Type B pancreatic cell (in vitro differentiated cells): ENCODE measurements around the gene PRM1. TPM values are rescaled to one million over a fixed set of nuclear protein-coding genes. Genes with fewer than 3 reads are reported as not detected.

Experiments
- DNase-seq: peaks from one replicate; pipeline ENCODE4 v3.0.0; 2021; ENCODE audit warnings: mixed read lengths; ENCODE audit not compliant: unreplicated experiment; ENCODE audit errors: extremely low spot score
- H3K27ac Mint-ChIP-seq: 2 replicates; pipeline ENCODE4 v1.8.0; 2021; ENCODE audit warnings: mild to moderate bottlenecking, mixed read lengths
- H3K27me3 Mint-ChIP-seq: 2 replicates; pipeline ENCODE4 v1.8.0; 2021; ENCODE audit warnings: mixed read lengths
- H3K36me3 Mint-ChIP-seq: 2 replicates; pipeline ENCODE4 v1.8.0; 2021; ENCODE audit warnings: mixed read lengths
- H3K4me1 Mint-ChIP-seq: one replicate; pipeline ENCODE4 v1.8.0; 2021; ENCODE audit warnings: mixed read lengths; ENCODE audit not compliant: unreplicated experiment
- H3K4me3 Mint-ChIP-seq: 2 replicates; pipeline ENCODE4 v1.8.0; 2021; ENCODE audit warnings: mild to moderate bottlenecking, mixed read lengths
- H3K9me3 Mint-ChIP-seq: 2 replicates; pipeline ENCODE4 v1.8.0; 2021; ENCODE audit warnings: mixed read lengths
- total RNA-seq: library from RNA; stranded (reverse); gene quantifications from 2 replicates; pipeline ENCODE4 v1.2.1, GENCODE V29; 2021; ENCODE audit warnings: low replicate concordance
- TF ChIP-seq, protein P1 (sequence below): fragments of 200-600 bp; sonication (generic); conservative IDR thresholded peaks from 2 replicates; pipeline ENCODE4 v1.5.0; 2021; ENCODE audit warnings: antibody characterized with exemption, mild to moderate bottlenecking

PRM1 gene
- total RNA-seq, 1 donor from 2014 or later, result not detected

DNA sequence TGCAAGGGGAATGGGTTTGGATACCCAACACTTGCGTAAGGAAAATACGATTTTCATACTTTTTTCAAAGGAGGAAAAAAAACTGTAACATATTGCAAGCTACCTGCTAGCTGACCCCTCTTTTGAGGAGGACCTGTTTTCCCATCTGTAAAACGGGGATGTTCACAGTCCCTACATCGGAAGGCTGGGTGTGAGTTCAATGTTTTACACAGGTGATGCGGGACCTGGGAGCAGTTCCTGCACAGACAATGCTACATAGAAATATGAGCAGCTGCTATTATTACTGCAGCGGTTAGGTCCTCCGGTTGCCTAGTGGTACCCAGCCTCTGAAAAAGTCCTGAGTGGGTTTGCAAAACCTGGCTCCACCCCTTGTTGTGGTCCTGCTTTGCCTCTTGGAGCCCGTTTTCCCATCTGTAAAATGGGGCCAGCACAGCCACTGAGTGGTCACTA, 28.6 kb downstream of the PRM1 start:
- H3K4me3 Mint-ChIP-seq, result peak overlapping the region; percentile 81
- H3K4me1 Mint-ChIP-seq, result peaks cover 35% of the 10 kb centered on the region
- peaks cover 4% of the 10 kb centered on the region for H3K36me3 Mint-ChIP-seq
- H3K9me3 Mint-ChIP-seq, result peaks cover 3% of the 10 kb centered on the region
- no peak for DNase-seq
- peak overlapping the region; percentile 51 for H3K27ac Mint-ChIP-seq
- H3K27me3 Mint-ChIP-seq, result no peaks in the 10 kb centered on the region
- TF ChIP-seq, protein P1, sequence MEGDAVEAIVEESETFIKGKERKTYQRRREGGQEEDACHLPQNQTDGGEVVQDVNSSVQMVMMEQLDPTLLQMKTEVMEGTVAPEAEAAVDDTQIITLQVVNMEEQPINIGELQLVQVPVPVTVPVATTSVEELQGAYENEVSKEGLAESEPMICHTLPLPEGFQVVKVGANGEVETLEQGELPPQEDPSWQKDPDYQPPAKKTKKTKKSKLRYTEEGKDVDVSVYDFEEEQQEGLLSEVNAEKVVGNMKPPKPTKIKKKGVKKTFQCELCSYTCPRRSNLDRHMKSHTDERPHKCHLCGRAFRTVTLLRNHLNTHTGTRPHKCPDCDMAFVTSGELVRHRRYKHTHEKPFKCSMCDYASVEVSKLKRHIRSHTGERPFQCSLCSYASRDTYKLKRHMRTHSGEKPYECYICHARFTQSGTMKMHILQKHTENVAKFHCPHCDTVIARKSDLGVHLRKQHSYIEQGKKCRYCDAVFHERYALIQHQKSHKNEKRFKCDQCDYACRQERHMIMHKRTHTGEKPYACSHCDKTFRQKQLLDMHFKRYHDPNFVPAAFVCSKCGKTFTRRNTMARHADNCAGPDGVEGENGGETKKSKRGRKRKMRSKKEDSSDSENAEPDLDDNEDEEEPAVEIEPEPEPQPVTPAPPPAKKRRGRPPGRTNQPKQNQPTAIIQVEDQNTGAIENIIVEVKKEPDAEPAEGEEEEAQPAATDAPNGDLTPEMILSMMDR, result no peak

DNA sequence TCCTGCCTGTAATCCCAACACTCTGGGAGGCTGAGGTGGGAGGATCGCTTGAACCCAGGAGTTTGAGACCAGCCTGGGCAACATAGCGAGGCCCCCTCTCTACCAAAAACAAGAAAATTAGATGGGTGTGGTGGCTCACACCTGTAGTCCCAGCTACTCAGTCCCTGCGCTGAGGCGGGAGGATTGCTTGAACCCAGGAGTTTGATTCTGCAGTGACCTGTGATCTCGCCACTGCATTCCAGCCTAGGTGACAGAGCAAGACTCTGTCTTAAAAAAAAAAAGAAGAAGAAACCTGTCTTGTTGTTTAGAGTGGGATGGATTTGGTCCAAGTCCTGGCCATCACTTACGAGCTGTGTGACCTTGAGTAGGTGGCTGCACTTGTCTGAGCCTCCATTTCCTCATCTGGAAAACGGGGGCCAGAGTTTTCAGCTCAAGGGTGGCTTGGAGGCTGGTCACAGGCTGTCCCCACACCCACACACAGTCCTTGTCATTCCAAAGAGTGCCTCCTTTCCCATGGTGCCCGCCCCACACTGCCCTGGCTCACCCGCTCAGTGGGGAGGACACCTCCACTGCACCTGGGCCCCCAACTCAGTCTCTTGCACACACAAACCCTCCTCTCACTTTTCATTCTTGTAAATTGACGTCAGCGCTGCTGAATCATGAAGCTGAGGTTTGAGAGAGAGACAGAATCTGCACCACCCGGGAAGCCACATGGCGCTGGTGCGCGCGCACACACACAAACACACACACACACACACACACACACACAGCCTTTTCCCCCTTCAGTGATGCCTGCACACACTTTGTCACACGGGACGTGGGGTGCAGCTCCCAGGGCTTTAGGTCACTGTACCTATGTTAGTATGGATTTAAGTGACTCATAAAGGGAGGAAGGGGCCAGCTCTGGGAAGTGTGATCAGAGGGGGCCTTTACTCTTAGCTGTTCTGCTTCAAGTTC, 29.3 kb downstream of the PRM1 start:
- Mint-ChIP-seq H3K27me3 (no peaks in the 10 kb centered on the region), H3K27ac (peak overlapping the region; percentile 26), H3K4me1 (peaks cover 29% of the 10 kb centered on the region), H3K9me3 (peaks cover 3% of the 10 kb centered on the region), H3K4me3 (no peak overlapping the region), H3K36me3 (peaks cover 4% of the 10 kb centered on the region)
- no peak for DNase-seq
- TF ChIP-seq, protein P1, result no peak

DNA sequence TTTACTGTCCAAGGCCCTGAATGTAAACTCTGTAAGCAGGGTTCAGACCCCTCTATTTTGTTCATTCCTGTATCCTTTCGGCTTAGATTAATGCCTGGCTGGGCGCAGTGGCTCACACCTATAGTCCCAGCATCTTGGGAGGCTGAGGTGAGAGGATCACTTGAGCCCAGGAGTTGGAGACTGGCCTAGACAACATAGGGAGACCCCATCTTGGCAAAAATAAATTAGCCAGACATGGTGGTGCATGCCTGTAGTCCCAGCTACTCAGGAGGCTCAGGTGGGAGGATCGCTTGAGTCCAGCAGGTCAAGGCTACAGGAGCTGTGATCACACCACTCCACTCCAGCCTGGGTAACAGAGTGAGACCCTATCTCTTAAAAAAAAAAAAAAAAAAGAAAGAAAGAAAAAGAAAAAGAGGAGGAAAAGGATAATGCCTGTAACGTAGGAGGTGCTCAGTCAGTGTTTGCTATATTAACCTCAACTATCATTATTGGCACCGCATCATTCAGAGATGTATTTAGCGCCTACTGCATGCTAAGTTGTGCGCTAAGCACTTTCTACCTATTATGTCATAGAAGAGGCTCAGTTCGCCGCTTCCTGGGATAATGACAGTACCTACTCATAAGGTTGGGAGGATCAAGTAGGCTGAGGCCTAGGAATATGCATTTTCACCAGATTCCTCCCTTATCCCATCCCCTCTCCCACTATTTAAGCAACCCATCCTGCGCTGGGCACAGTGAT, 30.2 kb downstream of the PRM1 start:
- Mint-ChIP-seq H3K27me3 (no peaks in the 10 kb centered on the region), H3K36me3 (peaks cover 4% of the 10 kb centered on the region), H3K9me3 (peaks cover 3% of the 10 kb centered on the region), H3K4me3 (no peak overlapping the region), H3K4me1 (peaks cover 29% of the 10 kb centered on the region), H3K27ac (peak overlapping the region; percentile 32)
- TF ChIP-seq, protein P1, result no peak
- DNase-seq, result no peak

DNA sequence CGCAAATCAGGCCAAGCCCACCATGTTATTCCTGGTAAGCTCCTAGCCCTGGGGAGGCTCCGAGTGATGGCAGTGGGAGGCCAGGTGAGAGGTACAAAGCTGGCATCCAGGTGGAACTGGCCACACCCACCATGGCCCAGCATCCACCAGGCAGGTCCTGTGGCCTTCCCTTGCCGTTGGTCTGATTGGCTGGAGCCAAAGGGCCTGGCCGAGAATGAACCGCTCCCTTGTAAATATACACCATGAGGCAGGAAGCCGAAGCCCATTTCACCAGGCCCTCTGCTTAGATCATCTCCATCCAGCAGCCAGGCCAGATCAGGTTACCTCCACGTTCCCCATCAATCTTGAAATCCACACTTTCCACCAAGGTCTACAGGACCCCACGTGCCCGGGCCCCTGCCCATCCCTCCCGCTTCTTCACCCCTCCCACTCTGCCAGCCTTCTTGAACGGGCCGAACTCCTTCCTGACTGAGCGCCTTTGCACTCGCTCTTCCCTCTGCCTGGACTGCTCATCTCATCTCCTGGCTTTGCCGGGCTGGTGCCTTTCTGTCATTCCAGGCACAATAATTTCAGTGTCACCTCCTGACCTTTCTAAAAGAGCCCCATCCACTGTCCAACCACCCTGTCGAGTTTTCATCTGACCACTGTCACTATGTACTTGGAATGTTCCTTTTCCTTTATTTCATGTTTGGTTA, 30.9 kb downstream of the PRM1 start:
- no peak for DNase-seq
- Mint-ChIP-seq H3K36me3 (peaks cover 4% of the 10 kb centered on the region), H3K27me3 (no peaks in the 10 kb centered on the region)

More for the DNA sequence above, 30.9 kb downstream of the PRM1 start:
- H3K4me1 Mint-ChIP-seq, result peaks cover 34% of the 10 kb centered on the region
- TF ChIP-seq, protein P1, result no peak
- peaks cover 3% of the 10 kb centered on the region for H3K9me3 Mint-ChIP-seq
- H3K4me3 Mint-ChIP-seq, result peak overlapping the region; percentile 48
- H3K27ac Mint-ChIP-seq, result peak overlapping the region; percentile 32
